ENCODE data around the gene ICAM2.

ICAM2 gene

DNA sequence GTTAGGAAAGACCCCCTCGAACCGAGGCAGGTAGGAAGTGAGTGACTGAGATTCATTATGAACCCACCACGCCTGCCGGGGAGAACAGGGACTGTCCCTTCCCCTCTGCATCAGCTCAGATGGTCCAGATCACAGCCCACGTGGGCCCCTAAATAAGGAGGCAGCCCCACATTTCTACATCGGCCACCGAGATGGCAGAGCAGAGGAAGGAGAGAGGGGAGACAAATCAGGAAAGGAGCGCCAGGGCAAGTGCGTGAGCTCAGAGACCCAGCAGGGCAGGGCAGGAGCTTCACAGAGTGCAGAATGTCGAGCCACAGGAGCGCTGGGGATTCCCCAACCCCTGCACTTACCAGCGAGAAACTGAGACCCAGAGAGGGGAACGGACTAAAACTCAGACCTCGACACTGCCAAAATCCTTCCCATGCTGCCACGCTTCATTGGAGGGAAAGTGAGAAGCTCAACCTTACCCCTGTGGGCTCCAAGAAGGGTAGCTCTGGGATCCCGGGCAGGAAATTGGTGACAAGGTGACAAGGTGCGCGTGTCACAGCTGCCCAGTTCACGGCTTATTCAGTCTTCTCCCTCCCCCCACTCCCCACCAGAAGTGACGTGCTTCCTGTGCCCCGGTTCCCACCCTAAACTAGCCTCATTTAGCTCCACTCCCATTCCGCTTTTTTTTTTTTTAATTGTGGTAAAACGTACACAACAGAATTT, at the start of gene ICAM2:
Gene ICAM2 (minus strand): TSS at position 578 of the 711 bp plus-strand sequence. CDS start 13,942 bp downstream, outside the sequence.
- Histone ChIP-seq H3K27ac (ENCODE audit: low read depth, low read length) (peak within 1 kb of the TSS; percentile 14), H3K27me3 (ENCODE audit: control insufficient read depth, insufficient read depth, low read length) (no peaks in the 10 kb centered on the region)

DNA sequence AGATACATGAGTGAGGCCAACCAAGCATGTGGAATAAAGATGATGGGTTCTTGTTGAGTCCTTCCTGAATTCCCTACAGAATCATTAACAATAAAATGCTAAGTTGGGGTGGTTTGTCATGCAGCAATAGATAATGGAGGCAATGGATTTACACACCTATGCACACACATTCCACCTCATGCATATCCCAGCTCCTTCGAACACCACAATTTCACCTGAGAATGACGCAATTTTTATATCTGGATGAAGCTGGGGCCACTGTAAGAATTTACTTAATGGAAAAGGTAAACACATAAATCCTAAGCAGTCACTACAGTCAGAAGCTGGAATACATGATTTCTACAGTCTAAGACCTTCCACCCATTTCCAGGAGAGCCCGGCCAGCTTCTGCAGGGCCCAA, 49.8 kb upstream of the ICAM2 start:
- H3K36me3 ChIP-seq (ENCODE audit: control insufficient read depth, insufficient read depth, low read length): peaks cover 28% of the 10 kb centered on the region
- no peak overlapping the region for H3K9ac ChIP-seq (ENCODE audit: low read length)
- H3K27ac ChIP-seq (ENCODE audit: low read depth, low read length): no peak overlapping the region
- no peak overlapping the region for H3K4me3 ChIP-seq (ENCODE audit: low read length)
- H3K4me1 ChIP-seq (ENCODE audit: control insufficient read depth, insufficient read depth, low read length): no peaks in the 10 kb centered on the region
- H3K27me3 ChIP-seq (ENCODE audit: control insufficient read depth, insufficient read depth, low read length): no peaks in the 10 kb centered on the region

More for the DNA sequence above, at the start of gene ICAM2:
- no peaks in the 10 kb centered on the region for H3K36me3 ChIP-seq (ENCODE audit: control insufficient read depth, insufficient read depth, low read length)
- peak within 1 kb of the TSS; percentile 73 for H3K4me3 ChIP-seq (ENCODE audit: low read length)
- peak within 1 kb of the TSS; percentile 54 for H3K9ac ChIP-seq (ENCODE audit: low read length)
- H3K4me1 ChIP-seq (ENCODE audit: control insufficient read depth, insufficient read depth, low read length): no peaks in the 10 kb centered on the region

DNA sequence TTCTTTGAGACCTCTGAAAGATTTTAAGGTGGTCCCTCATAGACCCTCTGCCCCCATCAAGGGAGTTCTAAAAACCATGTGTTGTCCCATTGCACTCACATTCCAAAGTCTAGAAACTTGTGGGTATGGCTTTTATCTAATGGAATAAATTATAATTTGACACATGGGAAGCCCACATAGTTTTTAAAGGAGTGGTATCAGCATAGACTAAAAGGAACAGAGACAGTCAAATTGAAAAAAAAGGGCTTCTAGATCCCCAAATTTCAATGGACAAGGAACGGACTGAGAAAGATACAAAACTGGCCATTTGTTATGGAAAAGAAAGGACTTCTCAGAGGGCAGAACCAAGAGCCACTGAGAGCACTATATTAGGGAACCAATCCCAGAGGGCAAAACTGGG, 48.7 kb upstream of the ICAM2 start:
- peaks cover 30% of the 10 kb centered on the region for H3K36me3 ChIP-seq (ENCODE audit: control insufficient read depth, insufficient read depth, low read length)
- no peaks in the 10 kb centered on the region for H3K27me3 ChIP-seq (ENCODE audit: control insufficient read depth, insufficient read depth, low read length)
- no peak overlapping the region for H3K9ac ChIP-seq (ENCODE audit: low read length)
- no peak overlapping the region for H3K4me3 ChIP-seq (ENCODE audit: low read length)
- no peaks in the 10 kb centered on the region for H3K4me1 ChIP-seq (ENCODE audit: control insufficient read depth, insufficient read depth, low read length)
- H3K27ac ChIP-seq (ENCODE audit: low read depth, low read length): no peak overlapping the region

DNA sequence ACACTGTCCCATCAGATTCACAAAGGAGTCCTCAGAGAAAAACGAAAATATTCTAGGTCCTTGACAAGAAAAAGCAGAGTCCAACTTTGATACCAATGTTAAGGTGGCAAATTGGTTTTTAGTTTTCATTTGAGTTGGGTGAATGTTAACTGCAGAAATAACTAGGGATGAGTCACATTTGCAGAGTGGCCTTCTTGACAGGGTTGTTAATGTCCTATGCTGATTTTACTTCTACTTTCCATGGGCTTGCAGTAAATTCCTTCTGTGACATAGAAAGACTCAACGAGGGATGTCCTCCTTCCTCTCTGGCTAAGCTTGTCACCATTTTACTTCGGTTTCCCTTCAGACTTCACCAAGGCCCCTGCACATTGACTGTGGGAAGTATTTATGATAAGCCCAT, 47.2 kb upstream of the ICAM2 start:
- H3K36me3 ChIP-seq (ENCODE audit: control insufficient read depth, insufficient read depth, low read length): peaks cover 30% of the 10 kb centered on the region
- H3K4me3 ChIP-seq (ENCODE audit: low read length): no peak overlapping the region
- no peaks in the 10 kb centered on the region for H3K27me3 ChIP-seq (ENCODE audit: control insufficient read depth, insufficient read depth, low read length)
- H3K9ac ChIP-seq (ENCODE audit: low read length): no peak overlapping the region
- no peak overlapping the region for H3K27ac ChIP-seq (ENCODE audit: low read depth, low read length)
- H3K4me1 ChIP-seq (ENCODE audit: control insufficient read depth, insufficient read depth, low read length): no peaks in the 10 kb centered on the region

DNA sequence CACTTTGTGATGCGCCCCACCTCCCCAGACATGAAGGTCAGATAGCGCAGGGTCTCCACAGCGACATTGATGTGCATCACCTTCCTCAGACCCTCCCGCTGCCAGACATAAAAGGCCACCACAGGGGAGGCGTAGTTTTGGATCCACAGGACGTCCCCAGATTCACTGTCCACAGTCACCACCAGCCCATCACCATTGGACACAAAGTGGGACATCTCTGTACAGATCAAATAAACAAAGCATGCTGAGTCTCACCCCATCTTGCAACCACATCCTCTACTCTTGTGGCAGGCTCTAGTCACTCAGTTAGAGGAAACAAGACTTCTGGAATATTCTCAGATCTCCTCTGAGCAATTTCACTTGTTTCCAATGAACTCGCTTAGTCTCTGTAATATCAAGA, 46.3 kb upstream of the ICAM2 start:
- H3K27me3 ChIP-seq (ENCODE audit: control insufficient read depth, insufficient read depth, low read length): no peaks in the 10 kb centered on the region
- no peak overlapping the region for H3K4me3 ChIP-seq (ENCODE audit: low read length)
- no peak overlapping the region for H3K27ac ChIP-seq (ENCODE audit: low read depth, low read length)
- H3K9ac ChIP-seq (ENCODE audit: low read length): no peak overlapping the region
- H3K4me1 ChIP-seq (ENCODE audit: control insufficient read depth, insufficient read depth, low read length): no peaks in the 10 kb centered on the region
- peaks cover 27% of the 10 kb centered on the region for H3K36me3 ChIP-seq (ENCODE audit: control insufficient read depth, insufficient read depth, low read length)

DNA sequence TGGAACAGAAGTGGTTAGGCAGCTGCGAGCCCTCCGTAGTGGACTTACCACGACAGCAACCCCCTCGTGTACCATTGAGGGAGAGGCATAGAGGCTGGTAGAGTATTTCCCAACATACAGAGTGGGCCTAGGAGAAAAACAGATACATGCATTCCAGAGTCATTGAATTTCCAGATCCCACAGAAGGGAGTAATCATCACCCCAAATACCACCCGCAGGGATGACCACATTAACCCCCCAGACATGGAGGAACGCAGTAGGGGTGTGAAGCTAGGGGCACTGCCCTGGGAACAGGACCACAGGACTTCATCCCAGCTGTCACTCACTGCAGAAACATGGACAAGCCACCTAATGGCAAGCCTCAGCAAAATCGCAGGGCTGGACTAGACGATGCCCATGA, 44.7 kb upstream of the ICAM2 start:
- Histone ChIP-seq H3K4me1 (ENCODE audit: control insufficient read depth, insufficient read depth, low read length) (no peaks in the 10 kb centered on the region), H3K27me3 (ENCODE audit: control insufficient read depth, insufficient read depth, low read length) (no peaks in the 10 kb centered on the region), H3K9ac (ENCODE audit: low read length) (no peak overlapping the region), H3K27ac (ENCODE audit: low read depth, low read length) (no peak overlapping the region), H3K4me3 (ENCODE audit: low read length) (no peak overlapping the region), H3K36me3 (ENCODE audit: control insufficient read depth, insufficient read depth, low read length) (peaks cover 28% of the 10 kb centered on the region)

DNA sequence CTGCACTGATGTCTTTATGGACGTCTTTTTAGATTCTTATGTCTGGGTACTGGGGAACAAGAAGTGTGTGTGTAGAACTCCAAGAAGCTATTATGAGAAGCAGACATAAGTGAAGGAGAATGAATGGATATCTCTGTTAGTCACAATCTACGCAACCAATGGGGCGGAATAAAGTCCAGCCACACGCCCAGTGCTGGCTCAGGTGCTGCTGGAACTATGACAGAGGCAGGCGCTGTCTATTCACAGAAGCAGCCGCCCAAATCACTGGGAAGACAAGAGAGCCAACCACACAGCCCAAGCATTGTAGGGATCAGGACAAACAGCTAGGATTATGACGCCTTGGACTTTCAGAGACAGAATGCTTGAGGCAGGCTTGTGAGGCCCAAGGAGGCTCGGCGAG, 43.9 kb upstream of the ICAM2 start:
- H3K27me3 ChIP-seq (ENCODE audit: control insufficient read depth, insufficient read depth, low read length): no peaks in the 10 kb centered on the region
- no peak overlapping the region for H3K27ac ChIP-seq (ENCODE audit: low read depth, low read length)
- H3K36me3 ChIP-seq (ENCODE audit: control insufficient read depth, insufficient read depth, low read length): peaks cover 20% of the 10 kb centered on the region
- H3K4me1 ChIP-seq (ENCODE audit: control insufficient read depth, insufficient read depth, low read length): no peaks in the 10 kb centered on the region
- no peak overlapping the region for H3K4me3 ChIP-seq (ENCODE audit: low read length)
- no peak overlapping the region for H3K9ac ChIP-seq (ENCODE audit: low read length)

DNA sequence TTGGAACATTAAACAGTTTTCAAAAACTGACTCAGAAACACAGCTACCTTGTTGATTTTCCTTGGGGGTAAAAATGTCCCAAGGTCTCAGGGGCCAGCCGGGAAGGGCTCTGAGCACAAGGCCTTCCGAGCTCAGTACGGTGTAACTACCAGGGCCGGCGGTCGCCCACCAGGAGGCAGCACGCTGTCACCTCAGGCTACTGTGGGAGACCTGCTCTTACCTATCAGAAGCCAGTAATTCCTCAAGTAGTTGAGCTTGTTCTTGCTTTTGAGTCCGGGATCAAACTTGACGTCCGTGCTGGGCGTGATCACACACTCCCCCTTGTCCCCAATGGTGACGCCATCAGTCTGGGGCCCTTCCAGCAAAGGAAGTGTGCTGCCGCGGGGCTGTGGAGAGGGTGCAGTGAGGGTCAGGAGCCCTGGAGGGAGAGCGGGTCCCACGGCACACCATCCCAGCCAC, 43.4 kb upstream of the ICAM2 start:
- no peak overlapping the region for H3K4me3 ChIP-seq (ENCODE audit: low read length)
- no peaks in the 10 kb centered on the region for H3K4me1 ChIP-seq (ENCODE audit: control insufficient read depth, insufficient read depth, low read length)
- no peaks in the 10 kb centered on the region for H3K27me3 ChIP-seq (ENCODE audit: control insufficient read depth, insufficient read depth, low read length)
- peaks cover 19% of the 10 kb centered on the region for H3K36me3 ChIP-seq (ENCODE audit: control insufficient read depth, insufficient read depth, low read length)
- no peak overlapping the region for H3K9ac ChIP-seq (ENCODE audit: low read length)
- no peak overlapping the region for H3K27ac ChIP-seq (ENCODE audit: low read depth, low read length)

DNA sequence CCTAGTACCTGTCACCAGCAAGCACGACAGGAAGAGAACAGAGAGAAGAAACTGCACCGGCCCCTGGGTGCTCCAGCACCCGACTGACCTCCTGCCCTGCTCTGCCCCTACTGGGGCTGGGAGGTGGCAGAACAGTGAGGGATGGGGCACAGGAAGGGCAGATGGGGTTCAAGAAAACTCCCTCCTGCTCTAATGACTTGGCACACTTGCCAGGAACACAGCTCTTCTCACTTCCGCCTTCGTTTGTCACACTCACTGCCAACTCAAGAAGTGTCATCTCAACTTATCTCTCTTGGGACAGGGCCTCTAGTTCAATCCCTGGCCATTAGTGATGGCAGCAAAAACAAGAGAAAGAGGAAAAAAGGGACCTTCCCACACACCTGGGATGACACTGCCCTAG, 42.7 kb upstream of the ICAM2 start:
- no peak overlapping the region for H3K27ac ChIP-seq (ENCODE audit: low read depth, low read length)

DNA sequence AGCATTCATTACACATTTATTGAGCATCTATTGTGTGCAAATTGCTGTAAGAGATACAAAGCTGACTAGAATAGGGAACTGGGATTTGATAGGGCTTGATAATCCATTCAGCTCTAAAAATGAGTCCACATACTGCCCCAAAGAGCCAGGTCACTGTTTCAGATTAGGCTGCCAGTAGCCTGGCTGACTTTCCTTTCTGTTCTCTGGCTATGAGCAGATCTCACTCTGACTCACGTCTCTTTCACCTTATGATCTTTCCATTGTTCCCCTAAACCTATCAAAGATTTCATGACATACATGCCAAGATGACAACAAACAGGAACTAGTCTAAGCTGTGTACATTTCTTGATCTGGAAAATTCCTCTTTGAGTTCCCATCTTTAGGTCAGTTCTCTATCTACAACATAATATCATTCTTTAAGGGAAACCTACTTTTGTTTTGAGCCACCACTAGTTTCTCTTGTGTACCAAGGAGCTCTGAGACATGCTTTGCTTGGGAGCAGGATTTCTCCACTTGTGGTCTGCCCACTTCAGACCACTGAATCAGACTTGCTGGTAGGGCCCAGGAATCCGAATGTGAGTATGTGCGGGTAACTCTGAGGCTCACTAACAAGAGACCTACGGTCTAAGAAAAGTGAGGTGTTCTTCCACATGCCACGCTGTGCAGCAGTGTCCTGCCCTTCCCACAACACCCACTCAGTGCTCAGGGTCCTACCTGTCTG, 40.9 kb upstream of the ICAM2 start:
- H3K4me3 ChIP-seq (ENCODE audit: low read length): no peak overlapping the region
- no peak overlapping the region for H3K27ac ChIP-seq (ENCODE audit: low read depth, low read length)
- no peak overlapping the region for H3K9ac ChIP-seq (ENCODE audit: low read length)
- H3K4me1 ChIP-seq (ENCODE audit: control insufficient read depth, insufficient read depth, low read length): no peaks in the 10 kb centered on the region
- H3K27me3 ChIP-seq (ENCODE audit: control insufficient read depth, insufficient read depth, low read length): no peaks in the 10 kb centered on the region
- peaks cover 15% of the 10 kb centered on the region for H3K36me3 ChIP-seq (ENCODE audit: control insufficient read depth, insufficient read depth, low read length)

More for the DNA sequence above, 42.7 kb upstream of the ICAM2 start:
- Histone ChIP-seq H3K4me1 (ENCODE audit: control insufficient read depth, insufficient read depth, low read length) (no peaks in the 10 kb centered on the region), H3K9ac (ENCODE audit: low read length) (no peak overlapping the region), H3K4me3 (ENCODE audit: low read length) (no peak overlapping the region), H3K27me3 (ENCODE audit: control insufficient read depth, insufficient read depth, low read length) (no peaks in the 10 kb centered on the region), H3K36me3 (ENCODE audit: control insufficient read depth, insufficient read depth, low read length) (peaks cover 13% of the 10 kb centered on the region)

DNA sequence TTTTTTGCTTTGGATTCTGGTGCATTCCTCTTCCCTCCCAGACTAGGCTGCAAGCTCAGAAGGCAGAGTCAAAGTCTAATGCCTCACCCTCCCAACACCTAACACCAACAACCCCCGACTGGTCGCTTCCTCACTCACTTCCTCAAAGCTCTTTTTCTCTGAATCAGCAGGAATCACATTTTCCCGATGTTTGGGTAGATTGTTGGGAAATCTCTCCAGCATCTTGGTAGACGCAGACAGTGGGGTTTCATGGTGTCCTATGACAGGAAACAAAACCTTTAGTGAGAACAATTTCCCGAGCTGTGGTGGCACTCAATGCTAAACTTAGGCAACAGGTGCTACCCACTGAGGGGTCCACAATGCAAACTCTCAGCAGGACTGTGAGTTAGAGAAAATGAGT, 39.9 kb upstream of the ICAM2 start:
- Histone ChIP-seq H3K4me3 (ENCODE audit: low read length) (no peak overlapping the region), H3K27ac (ENCODE audit: low read depth, low read length) (no peak overlapping the region), H3K36me3 (ENCODE audit: control insufficient read depth, insufficient read depth, low read length) (peaks cover 16% of the 10 kb centered on the region), H3K9ac (ENCODE audit: low read length) (no peak overlapping the region), H3K27me3 (ENCODE audit: control insufficient read depth, insufficient read depth, low read length) (no peaks in the 10 kb centered on the region), H3K4me1 (ENCODE audit: control insufficient read depth, insufficient read depth, low read length) (no peaks in the 10 kb centered on the region)

DNA sequence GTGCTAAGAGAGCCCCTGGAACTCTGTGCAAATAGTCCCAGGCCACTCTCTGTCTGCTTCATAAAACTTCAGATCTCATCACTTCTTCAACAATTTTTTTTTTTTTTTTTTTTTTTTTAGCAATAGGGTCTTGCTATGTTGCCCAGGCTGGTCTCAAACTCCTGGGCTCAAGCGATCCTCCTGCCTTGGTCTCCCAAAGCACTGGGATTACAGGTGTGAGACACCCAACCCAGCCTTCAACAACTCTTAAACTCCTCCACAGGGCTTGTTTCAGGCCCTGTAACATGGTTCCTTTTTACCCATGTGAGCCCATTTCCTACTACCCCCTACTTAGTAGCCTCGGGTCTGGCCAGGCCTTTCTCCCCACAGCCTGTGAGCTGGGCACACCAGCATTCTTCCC, 39.3 kb upstream of the ICAM2 start:
- H3K36me3 ChIP-seq (ENCODE audit: control insufficient read depth, insufficient read depth, low read length): peaks cover 15% of the 10 kb centered on the region
- H3K9ac ChIP-seq (ENCODE audit: low read length): no peak overlapping the region
- H3K4me3 ChIP-seq (ENCODE audit: low read length): no peak overlapping the region
- no peaks in the 10 kb centered on the region for H3K27me3 ChIP-seq (ENCODE audit: control insufficient read depth, insufficient read depth, low read length)
- H3K27ac ChIP-seq (ENCODE audit: low read depth, low read length): no peak overlapping the region
- H3K4me1 ChIP-seq (ENCODE audit: control insufficient read depth, insufficient read depth, low read length): no peaks in the 10 kb centered on the region

DNA sequence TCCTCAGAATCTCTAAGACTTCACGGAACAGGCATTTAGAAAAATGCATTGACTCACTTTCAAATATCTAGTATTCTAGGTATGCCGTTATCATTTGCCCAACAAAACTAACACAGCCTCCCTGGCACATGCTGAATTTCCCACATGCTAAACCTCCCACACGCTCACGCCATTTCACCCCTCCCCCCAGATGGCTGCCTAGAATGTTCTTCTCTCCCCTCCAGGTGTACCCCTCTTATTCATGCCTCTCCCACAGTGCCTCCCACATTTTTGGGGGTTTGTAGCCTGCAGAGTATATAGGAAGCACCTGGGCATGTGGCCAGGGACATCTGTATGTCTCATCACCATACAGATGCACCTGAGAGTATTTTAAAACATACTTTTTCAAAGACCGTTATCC, 38.2 kb upstream of the ICAM2 start:
- Histone ChIP-seq H3K27ac (ENCODE audit: low read depth, low read length) (no peak overlapping the region), H3K4me3 (ENCODE audit: low read length) (no peak overlapping the region), H3K27me3 (ENCODE audit: control insufficient read depth, insufficient read depth, low read length) (no peaks in the 10 kb centered on the region), H3K9ac (ENCODE audit: low read length) (no peak overlapping the region), H3K4me1 (ENCODE audit: control insufficient read depth, insufficient read depth, low read length) (no peaks in the 10 kb centered on the region), H3K36me3 (ENCODE audit: control insufficient read depth, insufficient read depth, low read length) (peaks cover 21% of the 10 kb centered on the region)
